ACHN (cell line): ENCODE results near the gene ZNF557.
"Not testable (repeated sequence)": the region's sequence is repeated elsewhere in the genome, so short reads cannot be mapped to it uniquely, and the experiment has no call there.

Source experiments
- DNase-seq: peaks from one replicate; pipeline ENCODE4 v3.0.0-alpha.2; 2015
- in situ Hi-C: cut with HindIII; loops from 2 replicates; pipeline ENCODE4 v1.10.0; 2017; ENCODE audit warnings: low sequenced_read_pairs, low pct_ligation_motif_present, low pct_unique_long_range_greater_than_20kb

ZNF557 gene

DNA sequence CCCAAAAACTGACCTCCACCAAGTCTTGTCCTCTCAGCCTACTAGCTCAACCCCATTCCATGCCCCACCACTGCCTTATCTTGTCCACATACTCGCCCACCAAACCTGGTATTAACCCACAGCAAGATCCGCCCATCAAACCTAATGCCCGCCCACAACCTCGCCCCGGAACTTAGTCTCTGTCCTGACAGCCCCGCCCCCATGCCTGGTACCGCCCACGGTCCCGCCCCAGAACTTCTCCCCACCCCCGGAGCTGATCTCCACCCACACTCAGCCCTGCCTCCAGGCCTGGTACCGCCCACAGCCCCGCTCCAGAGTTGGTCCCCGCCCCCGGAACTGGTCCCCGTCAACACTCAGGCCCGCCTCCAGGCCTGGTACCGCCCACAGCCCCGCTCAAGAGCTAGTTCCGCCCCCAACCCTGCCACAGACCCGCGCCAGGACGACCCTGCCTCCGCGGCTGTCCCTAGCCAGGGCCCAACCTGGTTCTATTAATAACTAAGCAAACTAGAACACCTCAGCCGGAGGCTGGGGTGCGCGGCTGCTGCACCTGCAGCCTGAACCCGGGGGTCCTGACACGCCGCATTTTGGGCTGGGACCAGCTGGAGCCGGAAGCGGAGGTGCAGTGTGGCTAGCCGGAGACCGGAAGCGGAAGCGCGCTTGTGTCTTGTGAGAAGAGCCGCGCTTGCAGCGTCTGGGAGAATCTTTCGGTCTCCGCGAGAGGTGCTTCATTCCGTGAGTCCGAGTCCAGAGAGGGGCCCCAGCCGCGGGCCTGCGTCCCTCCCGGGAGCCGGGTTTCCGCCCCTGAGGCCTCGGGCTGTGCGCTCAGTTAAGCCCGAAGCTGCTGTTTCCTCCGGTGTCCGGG is at the start of gene ZNF557:
Gene ZNF557 (plus strand): TSS at position 662 of the 862 bp plus-strand sequence. CDS start 5,372 bp downstream, outside the sequence.
- in situ Hi-C loops: no loop called here
- peak; percentile 93 for DNase-seq

DNA sequence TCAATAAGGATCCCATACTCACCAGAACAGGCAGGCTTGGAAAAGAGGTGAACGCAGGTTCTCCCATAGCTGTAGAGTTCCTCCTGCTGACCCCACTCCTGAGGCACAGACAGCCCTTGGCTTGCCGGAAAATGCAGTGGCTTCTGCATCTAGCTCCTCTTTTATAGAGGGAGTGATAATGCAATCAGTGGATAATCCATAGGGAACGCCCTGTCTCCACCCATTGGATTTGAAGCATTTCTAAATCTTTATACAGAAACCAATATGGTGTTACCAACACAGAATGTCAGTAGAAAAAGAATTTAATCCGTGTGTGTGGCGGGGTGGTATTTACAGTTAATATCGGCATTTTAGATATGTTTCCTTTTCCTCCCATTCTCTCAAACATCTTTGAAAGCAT is 48.2 kb upstream of the ZNF557 start, which contains the start of gene MBD3L2B:
Gene MBD3L2B (minus strand): TSS at position 101 of the 400 bp plus-strand sequence. CDS start 34 bp downstream, at position 67.
- in situ Hi-C loops, DNase-seq: not testable (repeated sequence)

DNA sequence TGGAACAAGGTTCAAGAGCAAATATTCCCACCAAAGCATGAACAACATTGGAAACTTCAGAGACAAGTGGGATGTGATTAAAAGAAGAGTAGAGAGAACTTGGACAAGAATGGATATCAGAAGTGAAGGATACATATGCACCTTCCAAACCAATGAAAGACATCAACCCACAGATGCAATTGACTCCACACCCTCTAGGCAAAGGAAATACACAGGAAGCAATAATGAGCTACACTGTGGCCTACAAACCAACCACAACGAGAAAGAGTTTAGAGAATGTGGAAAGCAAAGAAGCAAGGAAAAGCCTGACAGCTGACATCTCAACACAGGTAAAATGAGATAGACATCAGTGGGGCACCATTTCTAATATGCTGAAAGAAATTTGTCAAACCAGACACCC is 40.7 kb upstream of the ZNF557 start:
- in situ Hi-C loops, DNase-seq: not testable (repeated sequence)

GRCh38 chr19:7030278-7030677 is 39.2 kb upstream of the ZNF557 start, which contains the start of gene MBD3L5:
TSS of gene MBD3L5 (plus strand) at chr19:7030578. CDS start at chr19:7030612, 34 bp downstream.
- DNase-seq, in situ Hi-C loops: not testable (repeated sequence)

DNA sequence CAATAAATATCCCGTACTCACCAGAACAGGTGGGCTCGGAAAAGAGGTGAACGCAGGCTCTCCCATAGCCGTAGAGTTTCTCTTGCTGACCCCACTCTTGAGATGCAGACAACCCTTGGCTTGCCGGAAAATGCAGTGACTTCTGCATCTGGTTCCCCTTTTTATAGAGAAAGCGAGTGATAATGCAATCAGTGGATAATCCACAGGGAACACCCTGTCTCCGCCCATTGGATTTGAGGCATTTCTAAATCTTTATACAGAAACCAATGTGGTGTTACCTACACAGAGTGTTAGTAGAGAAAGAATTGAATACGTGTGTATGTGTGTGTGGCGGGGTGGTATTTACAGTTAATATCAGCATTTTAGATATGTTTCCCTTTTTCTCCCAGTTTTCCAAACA is 29.4 kb upstream of the ZNF557 start, which contains the start of gene MBD3L4:
Gene MBD3L4 (minus strand): TSS at position 101 of the 400 bp plus-strand sequence. CDS start 35 bp downstream, at position 66.
- in situ Hi-C loops, DNase-seq: not testable (repeated sequence)

DNA sequence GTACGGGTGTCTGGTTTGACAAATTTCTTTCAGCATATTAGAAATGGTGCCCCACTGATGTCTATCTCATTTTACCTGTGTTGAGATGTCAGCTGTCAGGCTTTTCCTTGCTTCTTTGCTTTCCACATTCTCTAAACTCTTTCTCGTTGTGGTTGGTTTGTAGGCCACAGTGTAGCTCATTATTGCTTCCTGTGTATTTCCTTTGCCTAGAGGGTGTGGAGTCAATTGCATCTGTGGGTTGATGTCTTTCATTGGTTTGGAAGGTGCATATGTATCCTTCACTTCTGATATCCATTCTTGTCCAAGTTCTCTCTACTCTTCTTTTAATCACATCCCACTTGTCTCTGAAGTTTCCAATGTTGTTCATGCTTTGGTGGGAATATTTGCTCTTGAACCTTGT is 27.9 kb upstream of the ZNF557 start:
- DNase-seq, in situ Hi-C loops: not testable (repeated sequence)

DNA sequence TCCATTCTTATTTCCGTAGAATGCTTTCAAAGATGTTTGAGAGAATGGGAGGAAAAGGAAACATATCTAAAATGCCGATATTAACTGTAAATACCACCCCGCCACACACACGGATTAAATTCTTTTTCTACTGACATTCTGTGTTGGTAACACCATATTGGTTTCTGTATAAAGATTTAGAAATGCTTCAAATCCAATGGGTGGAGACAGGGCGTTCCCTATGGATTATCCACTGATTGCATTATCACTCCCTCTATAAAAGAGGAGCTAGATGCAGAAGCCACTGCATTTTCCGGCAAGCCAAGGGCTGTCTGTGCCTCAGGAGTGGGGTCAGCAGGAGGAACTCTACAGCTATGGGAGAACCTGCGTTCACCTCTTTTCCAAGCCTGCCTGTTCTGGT is 20.5 kb upstream of the ZNF557 start, which contains the start of gene MBD3L2:
Gene MBD3L2 (plus strand): TSS at position 301 of the 400 bp plus-strand sequence. CDS start 53 bp downstream, at position 354.
- in situ Hi-C loops, DNase-seq: not testable (repeated sequence)

- in situ Hi-C loops, DNase-seq: not testable (repeated sequence)
Observed at GRCh38 chr19:7051421-7051820, 18.1 kb upstream of the ZNF557 start.

- in situ Hi-C loops, DNase-seq: not testable (repeated sequence)
Observed at GRCh38 chr19:7052896-7053295, 16.6 kb upstream of the ZNF557 start.

DNA sequence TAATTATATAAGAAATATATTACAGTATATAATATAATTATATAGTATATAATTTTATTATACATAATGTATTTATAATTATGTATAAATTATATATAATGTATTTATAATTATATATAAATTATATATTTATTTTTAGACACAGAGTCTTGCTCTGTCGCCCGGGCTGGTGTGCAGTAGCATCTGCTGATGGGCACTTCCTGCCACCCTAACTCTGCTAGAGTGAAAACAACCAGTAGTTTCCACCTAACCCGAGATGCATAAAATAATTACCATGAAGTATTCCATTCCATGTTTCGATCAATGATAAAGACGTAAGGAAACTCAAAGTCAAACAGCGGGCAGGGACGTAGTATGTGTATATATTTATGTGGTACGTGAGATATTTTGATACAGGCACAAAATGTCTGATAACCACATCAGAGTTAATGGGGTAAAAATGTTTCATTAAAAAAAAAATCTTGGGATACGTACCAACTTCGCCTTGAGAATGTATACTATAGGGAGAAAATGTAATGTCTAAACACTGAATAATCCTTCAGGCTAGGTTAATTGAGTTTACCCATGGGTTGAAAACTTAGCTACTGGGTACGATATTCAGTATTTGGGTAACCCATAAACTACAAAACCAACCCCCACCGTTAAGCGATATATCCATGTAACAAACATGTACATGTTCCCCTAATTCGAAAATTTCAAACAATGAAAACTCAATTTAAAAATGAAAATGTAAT is 14.7 kb upstream of the ZNF557 start:
- in situ Hi-C loops, DNase-seq: not testable (repeated sequence)

DNA sequence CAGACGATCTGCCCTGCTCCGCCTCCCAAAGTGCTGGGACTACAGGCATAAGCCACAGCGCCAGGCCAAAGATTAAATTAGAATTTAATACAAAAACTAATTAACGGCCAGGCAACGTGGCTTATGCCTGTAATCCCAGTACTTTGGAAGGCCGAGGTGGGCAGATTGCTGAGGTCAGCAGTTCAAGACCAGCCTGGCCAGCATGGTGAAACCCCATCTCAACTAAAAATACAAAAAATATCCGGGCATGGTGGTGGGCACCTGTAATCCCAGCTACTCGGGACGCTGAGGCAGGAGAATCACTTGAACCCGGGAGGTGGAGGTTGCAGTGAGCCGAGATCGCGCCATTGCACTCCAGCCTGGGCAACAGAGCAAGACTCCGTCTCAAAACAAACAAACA is 13.8 kb upstream of the ZNF557 start:
- DNase-seq, in situ Hi-C loops: not testable (repeated sequence)

DNA sequence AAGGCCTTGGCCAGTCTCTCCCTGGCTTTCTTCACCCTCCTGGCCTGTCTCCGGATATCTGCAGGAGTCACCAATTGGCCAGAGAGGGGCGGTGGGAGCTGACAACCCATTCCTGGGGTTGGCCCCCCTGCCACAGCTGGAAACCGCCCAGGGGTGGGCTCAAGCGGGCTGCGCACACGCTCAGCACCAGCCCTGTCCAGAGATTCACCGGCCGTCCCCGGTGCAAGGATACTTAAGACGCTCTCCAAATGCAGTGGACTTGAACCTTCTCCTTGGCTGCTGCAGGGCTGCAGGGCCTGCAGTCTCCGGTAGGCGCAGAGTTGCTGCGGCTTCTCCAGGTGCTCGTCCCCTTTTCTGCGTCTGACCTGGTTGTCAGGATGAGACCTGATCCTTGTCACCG is 13.1 kb upstream of the ZNF557 start:
- in situ Hi-C loops: not testable (repeated sequence)

GRCh38 chr19:7058576-7058975 is 10.9 kb upstream of the ZNF557 start, which contains the start of gene MBD3L3:
TSS of gene MBD3L3 (minus strand) at chr19:7058676. CDS start at chr19:7058605, 71 bp downstream.
- DNase-seq, in situ Hi-C loops: not testable (repeated sequence)

More for the DNA sequence above, 13.1 kb upstream of the ZNF557 start:
- not testable (repeated sequence) for DNase-seq

DNA sequence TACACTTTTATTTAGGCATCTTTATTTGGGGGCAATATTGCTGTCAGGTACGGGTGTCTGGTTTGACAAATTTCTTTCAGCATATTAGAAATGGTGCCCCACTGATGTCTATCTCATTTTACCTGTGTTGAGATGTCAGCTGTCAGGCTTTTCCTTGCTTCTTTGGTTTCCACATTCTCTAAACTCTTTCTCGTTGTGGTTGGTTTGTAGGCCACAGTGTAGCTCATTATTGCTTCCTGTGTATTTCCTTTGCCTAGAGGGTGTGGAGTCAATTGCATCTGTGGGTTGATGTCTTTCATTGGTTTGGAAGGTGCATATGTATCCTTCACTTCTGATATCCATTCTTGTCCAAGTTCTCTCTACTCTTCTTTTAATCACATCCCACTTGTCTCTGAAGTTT is 9.5 kb upstream of the ZNF557 start:
- DNase-seq, in situ Hi-C loops: not testable (repeated sequence)

GRCh38 chr19:7063339-7063738 is 6.2 kb upstream of the ZNF557 start:
- in situ Hi-C loops: no loop called here
- no peak for DNase-seq

DNA sequence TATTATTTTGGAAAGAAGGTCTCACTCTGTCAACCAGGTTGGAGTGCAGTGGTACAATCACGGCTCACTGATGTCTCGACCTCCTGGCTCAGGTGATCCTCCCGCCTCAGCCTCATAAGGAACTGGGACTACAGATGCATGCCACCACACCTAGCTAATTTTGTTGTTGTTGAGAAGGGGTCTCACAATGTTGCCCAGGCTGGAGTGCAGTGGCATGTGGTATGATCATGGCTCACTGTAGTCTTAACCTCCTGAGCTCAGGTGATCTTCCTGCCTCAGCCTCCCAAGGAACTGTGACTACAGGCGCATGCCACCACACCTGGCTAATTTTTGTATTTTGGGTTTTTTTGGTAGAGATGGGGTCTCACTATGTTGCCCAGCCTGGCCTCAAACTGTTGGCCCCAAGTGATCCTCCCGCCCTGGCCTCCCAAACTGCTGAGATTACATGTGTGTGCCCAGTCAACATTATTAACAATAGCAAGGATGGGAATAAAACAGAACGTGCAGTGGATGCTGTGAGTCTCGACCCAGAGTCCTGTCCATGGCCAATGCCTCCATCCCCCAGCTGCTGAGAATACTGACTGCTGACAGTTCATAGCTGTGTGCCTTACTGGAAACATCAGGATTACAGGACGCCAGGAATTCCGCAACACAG is 5.6 kb upstream of the ZNF557 start:
- in situ Hi-C loops: no loop called here

GRCh38 chr19:7067122-7067521 is 2.4 kb upstream of the ZNF557 start:
- DNase-seq, in situ Hi-C loops: not testable (repeated sequence)

More for the DNA sequence above, 5.6 kb upstream of the ZNF557 start:
- DNase-seq: no peak

DNA sequence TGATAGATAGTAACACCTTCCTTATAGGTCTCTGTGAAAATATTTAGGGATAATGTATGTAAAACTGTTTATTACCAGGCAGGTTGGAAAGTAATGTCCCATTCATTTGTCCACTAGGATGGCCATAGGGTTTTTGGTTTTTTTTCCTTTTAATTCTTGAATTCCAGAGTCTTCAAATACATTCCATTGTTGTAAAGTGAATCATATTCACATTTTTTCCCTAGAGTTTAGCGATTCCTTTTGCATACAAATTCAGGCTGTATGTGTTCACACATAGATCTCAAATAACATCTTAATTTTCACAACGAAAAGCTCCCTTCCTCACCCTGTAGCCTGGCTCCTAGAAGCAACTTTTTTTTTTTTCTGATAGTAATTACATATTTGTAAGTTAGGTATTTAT is 1.8 kb upstream of the ZNF557 start:
- DNase-seq: no peak
- in situ Hi-C loops: no loop called here
